HEK293T (cell line): ENCODE data around the gene MACROD2.

Experiments used
- CTBP1 ChIP-seq: fragments of 450-650 bp; IDR thresholded peaks from 2 replicates; pipeline ENCODE4 v1.6.1; 2016; ENCODE audit warnings: borderline replicate concordance
- ELF4 ChIP-seq: fragments of 450-650 bp; IDR thresholded peaks from 2 replicates; pipeline ENCODE4 v1.6.1; 2017; ENCODE audit warnings: antibody characterized with exemption
- FOXM1 ChIP-seq: fragments of 450-650 bp; IDR thresholded peaks from 2 replicates; pipeline ENCODE4 v1.6.1; 2017; ENCODE audit warnings: mild to moderate bottlenecking, borderline replicate concordance
- LEF1 ChIP-seq: fragments of 450-650 bp; IDR thresholded peaks from 2 replicates; pipeline ENCODE4 v1.6.1; 2017; ENCODE audit warnings: mild to moderate bottlenecking, borderline replicate concordance
- SP1 ChIP-seq: fragments of 450-650 bp; IDR thresholded peaks from 2 replicates; pipeline ENCODE4 v1.6.1; 2017
- SUZ12 ChIP-seq: fragments of 450-650 bp; IDR thresholded peaks from 2 replicates; pipeline ENCODE4 v1.6.1; 2016; ENCODE audit warnings: mild to moderate bottlenecking

GRCh38 chr20:15759594-15759993, 1764.3 kb downstream of the MACROD2 start:
- no peak for TF ChIP-seq FOXM1
- no peak for TF ChIP-seq SP1
- TF ChIP-seq CTBP1: no peak
- no peak for TF ChIP-seq ELF4
- no peak for TF ChIP-seq SUZ12
- no peak for TF ChIP-seq LEF1
